ENCODE data around the gene FAM53B. TPM values are rescaled to one million over a fixed set of nuclear protein-coding genes. Genes with fewer than 3 reads are reported as not detected.
"Not testable (repeated sequence)": the region's sequence is repeated elsewhere in the genome, so short reads cannot be mapped to it uniquely, and the experiment has no call there.

The FAM53B gene, protein sequence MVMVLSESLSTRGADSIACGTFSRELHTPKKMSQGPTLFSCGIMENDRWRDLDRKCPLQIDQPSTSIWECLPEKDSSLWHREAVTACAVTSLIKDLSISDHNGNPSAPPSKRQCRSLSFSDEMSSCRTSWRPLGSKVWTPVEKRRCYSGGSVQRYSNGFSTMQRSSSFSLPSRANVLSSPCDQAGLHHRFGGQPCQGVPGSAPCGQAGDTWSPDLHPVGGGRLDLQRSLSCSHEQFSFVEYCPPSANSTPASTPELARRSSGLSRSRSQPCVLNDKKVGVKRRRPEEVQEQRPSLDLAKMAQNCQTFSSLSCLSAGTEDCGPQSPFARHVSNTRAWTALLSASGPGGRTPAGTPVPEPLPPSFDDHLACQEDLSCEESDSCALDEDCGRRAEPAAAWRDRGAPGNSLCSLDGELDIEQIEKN
- polyA plus RNA-seq (2011; rRNA removed) = 3.1 and 3.9 TPM in 2 replicates
- 12.5 and 15.4 TPM in 2 replicates for polyA minus RNA-seq (2011; rRNA and poly(A)+ RNA removed)

DNA sequence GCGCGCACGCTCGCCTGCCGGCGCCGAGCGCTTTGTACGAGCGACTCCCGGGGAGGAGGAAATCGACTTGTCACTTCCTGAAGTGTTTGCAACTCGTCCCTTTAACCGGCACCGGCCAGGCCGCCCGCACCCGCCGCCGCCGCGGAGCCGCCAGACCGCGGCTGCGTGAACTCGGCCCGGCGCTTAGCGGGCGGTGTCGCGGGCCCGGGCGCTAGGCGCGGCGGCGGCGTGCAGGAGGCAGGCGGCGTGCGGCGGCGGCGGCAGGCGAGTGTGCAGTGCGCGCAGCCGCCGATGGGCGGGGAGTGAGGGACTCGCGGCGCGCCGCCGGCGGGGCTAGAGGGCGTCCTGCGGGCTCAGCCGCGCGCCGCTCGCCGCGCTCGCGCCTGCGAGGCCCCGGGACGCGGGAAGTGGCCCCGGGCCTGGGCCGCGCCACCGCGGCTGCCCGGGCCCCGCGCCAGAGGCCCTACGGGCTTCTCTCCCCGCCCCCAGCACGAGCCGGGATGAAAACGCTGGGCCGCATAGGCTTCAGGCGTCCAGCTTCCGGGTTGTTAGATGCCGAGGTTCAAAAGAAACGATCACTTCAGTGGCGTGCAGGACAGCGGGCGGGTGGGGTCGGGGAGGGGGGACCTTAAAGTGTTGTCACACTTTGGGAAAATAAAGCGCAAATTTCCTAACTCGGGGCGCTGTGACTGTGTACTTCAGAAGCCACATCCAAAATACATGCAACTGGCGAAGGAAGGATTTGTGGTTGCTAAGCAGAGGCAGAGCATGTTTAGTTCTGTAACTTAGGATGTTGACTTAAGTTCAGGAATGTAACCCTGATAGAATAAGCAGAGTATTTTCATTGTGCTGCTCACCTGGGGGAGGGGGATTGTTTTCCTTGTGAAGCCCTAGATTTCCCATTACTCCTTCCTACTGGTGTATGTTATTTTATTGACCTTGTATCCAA is at the start of gene FAM53B:
FAM53B (minus strand) TSS at position 277 of the 949 bp plus-strand sequence. CDS start 37,665 bp downstream, outside the sequence.
- TF ChIP-seq, protein P1, sequence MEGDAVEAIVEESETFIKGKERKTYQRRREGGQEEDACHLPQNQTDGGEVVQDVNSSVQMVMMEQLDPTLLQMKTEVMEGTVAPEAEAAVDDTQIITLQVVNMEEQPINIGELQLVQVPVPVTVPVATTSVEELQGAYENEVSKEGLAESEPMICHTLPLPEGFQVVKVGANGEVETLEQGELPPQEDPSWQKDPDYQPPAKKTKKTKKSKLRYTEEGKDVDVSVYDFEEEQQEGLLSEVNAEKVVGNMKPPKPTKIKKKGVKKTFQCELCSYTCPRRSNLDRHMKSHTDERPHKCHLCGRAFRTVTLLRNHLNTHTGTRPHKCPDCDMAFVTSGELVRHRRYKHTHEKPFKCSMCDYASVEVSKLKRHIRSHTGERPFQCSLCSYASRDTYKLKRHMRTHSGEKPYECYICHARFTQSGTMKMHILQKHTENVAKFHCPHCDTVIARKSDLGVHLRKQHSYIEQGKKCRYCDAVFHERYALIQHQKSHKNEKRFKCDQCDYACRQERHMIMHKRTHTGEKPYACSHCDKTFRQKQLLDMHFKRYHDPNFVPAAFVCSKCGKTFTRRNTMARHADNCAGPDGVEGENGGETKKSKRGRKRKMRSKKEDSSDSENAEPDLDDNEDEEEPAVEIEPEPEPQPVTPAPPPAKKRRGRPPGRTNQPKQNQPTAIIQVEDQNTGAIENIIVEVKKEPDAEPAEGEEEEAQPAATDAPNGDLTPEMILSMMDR (IDR thresholded peaks at IDR 0.05; ENCODE audit: insufficient read depth, low read depth, low read length) = no peak
- Histone ChIP-seq H3K27me3 (ENCODE audit: control insufficient read depth, insufficient read depth, low read length) (no peaks in the 10 kb centered on the region), H3K4me3 (ENCODE audit: low read depth, low read length) (peak within 1 kb of the TSS; percentile 56), H3K36me3 (ENCODE audit: control insufficient read depth, insufficient read depth, low read length) (0 out of 2 replicates have a peak, but pooled peaks cover 2% of the 10 kb centered on the region)
- POLR2A ChIA-PET = no interaction called here
- CTCF ChIA-PET = interaction anchor here (0.9 to 6.2 kb wide), 7 partner anchors 11 to 221 kb away, joined by 3 to 53 read pairs (median 9); no protein-coding TSS in a partner anchor
- DNase-seq (ENCODE audit: low read depth) = no peak

DNA sequence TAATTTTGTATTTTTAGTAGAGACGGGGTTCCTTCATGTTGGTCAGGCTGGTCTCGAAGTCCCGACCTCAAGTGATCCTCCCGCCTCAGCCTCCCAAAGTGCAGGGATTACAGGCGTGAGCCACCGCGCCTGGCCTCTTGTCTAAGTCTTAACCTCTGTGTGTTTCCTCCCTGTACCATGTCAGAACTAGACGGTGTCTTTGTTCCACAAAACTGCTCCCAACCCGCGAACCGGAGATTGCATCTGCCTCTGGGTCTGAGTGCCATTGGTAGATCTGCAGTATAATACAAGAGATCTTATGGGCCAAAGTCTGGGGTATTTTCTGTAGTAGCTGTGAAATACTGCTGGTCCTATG is 48.8 kb upstream of the FAM53B start:
- no peaks in the 10 kb centered on the region; the same call in 1 of the 2 replicates for H3K36me3 ChIP-seq (ENCODE audit: control insufficient read depth, insufficient read depth, low read length)
- H3K27me3 ChIP-seq (ENCODE audit: control insufficient read depth, insufficient read depth, low read length) = no peaks in the 10 kb centered on the region
- POLR2A ChIA-PET = no interaction called here
- no peak overlapping the region for H3K4me3 ChIP-seq (ENCODE audit: low read depth, low read length)
- CTCF ChIA-PET = no interaction called here
- TF ChIP-seq, protein P1 (IDR thresholded peaks at IDR 0.05; ENCODE audit: insufficient read depth, low read depth, low read length) = no peak
- no peak for DNase-seq (ENCODE audit: low read depth)

DNA sequence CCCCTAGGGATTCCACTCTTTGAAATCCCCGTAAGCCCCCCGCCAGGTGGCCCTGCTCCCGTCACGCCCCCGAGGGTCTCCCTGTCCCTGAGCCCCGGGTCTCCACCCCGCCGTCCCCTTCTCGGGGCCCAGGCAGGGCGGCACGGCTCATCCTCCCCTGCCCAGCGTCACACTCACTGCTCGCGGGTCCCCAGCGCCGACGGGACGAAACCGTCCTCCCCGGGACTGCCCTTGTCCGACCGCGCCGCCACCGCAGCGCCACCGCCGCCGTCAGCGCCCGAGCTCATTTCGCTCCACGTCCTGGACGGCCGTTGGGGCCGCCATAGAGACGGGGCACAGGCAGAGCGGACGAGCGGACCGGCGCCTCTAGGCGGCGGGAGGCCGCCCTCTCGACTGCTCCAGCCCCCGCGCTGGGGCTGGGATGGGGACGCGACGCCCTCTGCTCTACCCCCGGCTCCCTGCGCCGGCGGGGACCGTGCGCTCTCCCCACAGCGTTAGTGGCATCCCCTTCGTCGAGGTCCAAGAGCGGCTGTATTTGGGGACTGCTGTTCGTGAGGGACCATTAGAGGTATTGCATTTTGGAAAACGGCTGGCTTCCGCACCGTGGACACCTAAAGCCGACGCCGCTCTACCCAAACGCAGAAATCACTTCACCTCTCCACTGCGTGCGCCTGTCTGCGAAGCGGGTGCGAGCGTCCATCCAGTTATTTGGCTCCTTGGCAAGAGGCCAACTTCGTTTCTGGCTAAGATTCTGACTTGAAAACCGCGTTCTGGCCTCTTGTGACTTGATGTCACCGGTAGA is 47.6 kb upstream of the FAM53B start, which contains the start of gene EEF1AKMT2:
EEF1AKMT2 (minus strand) TSS at position 341 of the 802 bp plus-strand sequence; CDS start at position 287, 54 bp downstream.
- POLR2A ChIA-PET = interaction anchor here (0.6 kb wide), 1 partner anchor 10 kb away, joined by 3 read pairs; the partner anchor contains the start of gene ABRAXAS2
- CTCF ChIA-PET = interaction anchor here (1.5 kb wide), 1 partner anchor 36 kb away, joined by 3 read pairs; no protein-coding TSS in a partner anchor
- H3K4me3 ChIP-seq (ENCODE audit: low read depth, low read length) = peak within 1 kb of the TSS; percentile 62
- TF ChIP-seq, protein P1 (IDR thresholded peaks at IDR 0.05; ENCODE audit: insufficient read depth, low read depth, low read length) = peak; percentile 41
- peak; percentile 22 for DNase-seq (ENCODE audit: low read depth)
- H3K27me3 ChIP-seq (ENCODE audit: control insufficient read depth, insufficient read depth, low read length) = no peaks in the 10 kb centered on the region
- no peaks in the 10 kb centered on the region; the same call in 1 of the 2 replicates for H3K36me3 ChIP-seq (ENCODE audit: control insufficient read depth, insufficient read depth, low read length)

DNA sequence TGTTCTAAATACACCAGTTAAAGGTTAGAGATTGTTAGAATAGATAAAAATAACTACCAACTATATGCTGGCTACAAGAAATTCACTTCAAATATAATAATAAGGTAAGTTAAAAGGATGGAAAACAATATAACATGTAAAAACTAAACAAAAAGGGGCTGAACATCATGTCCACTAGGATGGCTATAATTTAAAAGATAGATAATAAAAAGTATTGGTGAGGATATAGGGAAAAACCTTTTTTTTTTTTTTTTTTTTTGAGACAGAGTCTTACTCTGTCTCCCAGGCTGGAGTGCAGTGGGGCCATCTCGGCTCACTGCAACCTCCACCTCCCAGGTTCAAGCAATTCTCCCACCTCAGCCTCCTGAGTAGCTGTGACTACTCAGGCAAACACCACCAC is 38.7 kb upstream of the FAM53B start:
- H3K36me3 ChIP-seq (ENCODE audit: control insufficient read depth, insufficient read depth, low read length); DNase-seq (ENCODE audit: low read depth); POLR2A ChIA-PET; H3K27me3 ChIP-seq (ENCODE audit: control insufficient read depth, insufficient read depth, low read length); CTCF ChIA-PET; H3K4me3 ChIP-seq (ENCODE audit: low read depth, low read length): not testable (repeated sequence)

DNA sequence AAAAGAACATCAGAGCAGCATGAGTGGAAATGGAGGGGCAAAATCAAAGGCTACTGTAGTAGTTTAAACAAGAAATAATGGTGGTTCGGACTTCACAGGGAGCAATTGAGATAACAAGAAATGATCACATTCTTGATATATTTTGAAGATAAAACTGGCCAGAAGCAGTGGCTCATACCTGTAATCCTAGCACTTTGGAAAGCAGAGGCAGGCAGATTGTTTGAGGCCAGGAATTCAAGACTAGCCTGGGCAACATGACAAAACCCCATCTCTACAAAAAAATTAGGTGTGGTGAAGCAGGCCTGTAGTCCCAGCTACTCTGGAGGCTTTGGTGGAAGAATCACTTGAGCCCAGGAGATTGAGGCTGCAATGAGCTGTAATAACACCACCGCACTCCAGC is 24.6 kb upstream of the FAM53B start:
- no peak overlapping the region for H3K4me3 ChIP-seq (ENCODE audit: low read depth, low read length)
- TF ChIP-seq, protein P1 (IDR thresholded peaks at IDR 0.05; ENCODE audit: insufficient read depth, low read depth, low read length) = no peak
- H3K27me3 ChIP-seq (ENCODE audit: control insufficient read depth, insufficient read depth, low read length) = no peaks in the 10 kb centered on the region
- ChIA-PET POLR2A (no interaction called here), CTCF (no interaction called here)
- DNase-seq (ENCODE audit: low read depth) = no peak
- H3K36me3 ChIP-seq (ENCODE audit: control insufficient read depth, insufficient read depth, low read length) = peaks cover 3% of the 10 kb centered on the region; the same call in 1 of the 2 replicates

Measured in BJ (cell line).